ENCODE data around the gene NSUN4. TPM values are rescaled to one million over a fixed set of nuclear protein-coding genes. Genes with fewer than 3 reads are reported as not detected.

NSUN4 gene
- total and polyA plus RNA-seq, 2 donors (not counting 1 experiment from before 2014, with no cell fraction given) = 21.3 to 33.7 TPM

DNA sequence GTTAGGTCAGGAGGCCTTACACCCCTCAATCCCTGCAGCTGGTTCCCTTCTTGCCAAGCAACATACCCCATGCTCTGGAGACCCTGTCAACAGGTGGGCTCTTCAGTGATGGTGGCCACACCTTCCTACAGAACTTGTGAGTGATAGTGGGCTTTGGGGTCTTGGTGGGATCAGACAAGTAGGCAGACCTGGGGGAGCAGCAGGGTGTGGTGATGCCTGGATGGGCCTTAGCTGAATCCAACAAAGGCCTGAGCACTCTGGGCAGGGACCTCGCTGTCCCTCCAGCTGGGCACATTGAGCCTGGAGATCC, 68.4 kb downstream of the NSUN4 start:
- ChIA-PET POLR2A (no interaction called here), CTCF (interaction anchor here (1.4 to 1.5 kb wide), 2 partner anchors 9 to 315 kb away, joined by 3 to 4 read pairs; no protein-coding TSS in a partner anchor)
- H3K27ac ChIP-seq (ENCODE audit: low read length in 2 of 2) = no peak overlapping the region
- TF ChIP-seq EZH2 (IDR thresholded peaks at IDR 0.05; ENCODE audit: borderline replicate concordance, insufficient read depth, low read depth, low read length, poor library complexity, severe bottlenecking) (no peak), CTCF (IDR thresholded peaks at IDR 0.05) (no peak)
- no peaks in the 10 kb centered on the region for H3K27me3 ChIP-seq (replicated peaks in 1 of 4; ENCODE audit: control extremely low read depth in 1 of 4, control insufficient read depth in 3 of 4, insufficient read depth in 4 of 4, low read length in 3 of 4)
- Mint-ChIP-seq H3K9me3 (ENCODE audit: insufficient read depth) (no peaks in the 10 kb centered on the region), H3K27ac (no peak overlapping the region), H3K4me1 (no peaks in the 10 kb centered on the region), H3K4me3 (no peak overlapping the region), H3K27me3 (no peaks in the 10 kb centered on the region)
- H4K20me1 ChIP-seq (ENCODE audit: control insufficient read depth, insufficient read depth, low read length, poor library complexity, severe bottlenecking) = no peaks in the 10 kb centered on the region
- no peak for DNase-seq
- no peak overlapping the region for H3K4me3 ChIP-seq (ENCODE audit: control extremely low read depth in 1 of 5, extremely low read depth in 1 of 5, insufficient read depth in 1 of 5, low read depth in 2 of 5, low read length in 4 of 5)
- ATAC-seq (ENCODE audit: low read depth) = no peak
- no peak overlapping the region for H2AFZ ChIP-seq (ENCODE audit: insufficient read depth, low read depth, low read length, poor library complexity, severe bottlenecking)
- H3K36me3 ChIP-seq (replicated peaks in 1 of 2; ENCODE audit: control extremely low read depth in 1 of 2, control insufficient read depth in 1 of 2, extremely low read depth in 1 of 2, insufficient read depth in 2 of 2, low read length in 1 of 2) = no peaks in the 10 kb centered on the region
- H3K4me1 ChIP-seq (ENCODE audit: control insufficient read depth in 2 of 2, insufficient read depth in 2 of 2, low read length in 2 of 2) = no peaks in the 10 kb centered on the region
- H3K79me2 ChIP-seq (ENCODE audit: control insufficient read depth, insufficient read depth, low read length) = no peaks in the 10 kb centered on the region
- 79% methylated on average over 1 of the region's 1 CpG for WGBS (ENCODE audit: insufficient coverage)
- H3K4me2 ChIP-seq (replicated peaks; ENCODE audit: low read depth, low read length, poor library complexity, severe bottlenecking) = no peak overlapping the region
- no peak overlapping the region for H3K9ac ChIP-seq (ENCODE audit: low read length)
- intact Hi-C loops (cut with micrococcal nuclease) = no loop called here
- H3K9me3 ChIP-seq (ENCODE audit: control extremely low read depth in 1 of 3, control insufficient read depth in 2 of 3, insufficient read depth in 1 of 3, low read length in 2 of 3) = no peaks in the 10 kb centered on the region

DNA sequence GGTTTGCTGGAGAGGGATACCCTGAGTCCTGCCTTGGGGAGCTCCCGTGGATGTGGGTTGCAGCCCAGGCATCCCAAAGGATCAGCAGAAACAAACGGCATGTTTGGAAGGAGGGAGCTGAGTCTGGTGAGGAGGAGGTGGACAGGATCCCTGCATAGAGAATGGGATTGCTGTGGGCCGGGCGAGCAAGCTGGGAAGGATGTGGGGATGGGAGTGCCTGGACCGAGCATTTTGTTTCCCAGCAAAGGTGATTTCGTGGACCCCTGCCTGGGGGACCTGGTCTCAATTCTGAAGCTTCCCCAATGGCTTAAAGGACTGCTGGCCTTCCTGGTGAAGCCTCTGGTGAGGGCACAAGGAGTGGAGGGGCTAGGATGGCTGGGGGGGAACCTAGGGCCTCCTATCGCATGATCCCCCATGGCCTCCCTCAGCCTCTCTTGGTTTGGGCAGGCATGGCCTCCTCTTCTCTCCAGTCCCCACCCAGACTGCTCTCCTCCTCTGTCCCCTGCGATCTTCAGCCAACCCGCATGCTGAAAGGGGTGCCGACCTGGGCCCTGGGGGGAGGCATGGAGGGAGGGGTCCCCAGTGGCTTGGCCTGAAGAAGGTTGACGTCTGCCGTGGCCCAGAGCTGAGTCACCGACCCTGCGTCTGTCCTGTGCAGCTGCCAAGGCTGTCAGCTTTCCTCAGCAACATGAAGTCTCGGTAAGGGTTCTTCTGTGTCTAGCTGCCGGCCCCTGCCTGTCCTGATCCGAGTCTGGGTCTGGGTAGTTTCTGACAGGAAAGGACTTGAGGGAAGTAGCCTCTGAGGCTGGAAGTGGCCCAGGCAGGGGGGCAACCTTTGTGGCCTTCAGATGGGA, 69.8 kb downstream of the NSUN4 start:
- H3K4me3 Mint-ChIP-seq = no peak overlapping the region
- CTCF ChIA-PET = interaction anchor here (1.2 to 1.4 kb wide), 2 partner anchors 9 to 35 kb away, joined by 4 to 5 read pairs; no protein-coding TSS in a partner anchor
- no peaks in the 10 kb centered on the region for H4K20me1 ChIP-seq (ENCODE audit: control insufficient read depth, insufficient read depth, low read length, poor library complexity, severe bottlenecking)
- H3K27ac Mint-ChIP-seq = no peak overlapping the region
- 94% methylated on average over 14 of the region's 17 CpGs for WGBS (ENCODE audit: insufficient coverage)
- H3K27me3 ChIP-seq (replicated peaks in 1 of 4; ENCODE audit: control extremely low read depth in 1 of 4, control insufficient read depth in 3 of 4, insufficient read depth in 4 of 4, low read length in 3 of 4) = no peaks in the 10 kb centered on the region
- H3K4me3 ChIP-seq (ENCODE audit: control extremely low read depth in 1 of 5, extremely low read depth in 1 of 5, insufficient read depth in 1 of 5, low read depth in 2 of 5, low read length in 4 of 5) = no peak overlapping the region
- H3K9me3 ChIP-seq (ENCODE audit: control extremely low read depth in 1 of 3, control insufficient read depth in 2 of 3, insufficient read depth in 1 of 3, low read length in 2 of 3) = no peaks in the 10 kb centered on the region
- no peak for TF ChIP-seq EZH2 (IDR thresholded peaks at IDR 0.05; ENCODE audit: borderline replicate concordance, insufficient read depth, low read depth, low read length, poor library complexity, severe bottlenecking)
- POLR2A ChIA-PET = no interaction called here
- H2AFZ ChIP-seq (ENCODE audit: insufficient read depth, low read depth, low read length, poor library complexity, severe bottlenecking) = no peak overlapping the region
- ATAC-seq (ENCODE audit: low read depth) (no peak), DNase-seq (no peak)
- H3K36me3 ChIP-seq (replicated peaks in 1 of 2; ENCODE audit: control extremely low read depth in 1 of 2, control insufficient read depth in 1 of 2, extremely low read depth in 1 of 2, insufficient read depth in 2 of 2, low read length in 1 of 2) = no peaks in the 10 kb centered on the region
- H3K4me2 ChIP-seq (replicated peaks; ENCODE audit: low read depth, low read length, poor library complexity, severe bottlenecking) = no peak overlapping the region
- no peaks in the 10 kb centered on the region for H3K9me3 Mint-ChIP-seq (ENCODE audit: insufficient read depth)
- H3K4me1 Mint-ChIP-seq = no peaks in the 10 kb centered on the region
- no peaks in the 10 kb centered on the region for H3K4me1 ChIP-seq (ENCODE audit: control insufficient read depth in 2 of 2, insufficient read depth in 2 of 2, low read length in 2 of 2)
- no peak overlapping the region for H3K27ac ChIP-seq (ENCODE audit: low read length in 2 of 2)
- no peaks in the 10 kb centered on the region for H3K79me2 ChIP-seq (ENCODE audit: control insufficient read depth, insufficient read depth, low read length)
- intact Hi-C loops (cut with micrococcal nuclease) = no loop called here
- no peak overlapping the region for H3K9ac ChIP-seq (ENCODE audit: low read length)
- H3K27me3 Mint-ChIP-seq = no peaks in the 10 kb centered on the region

Data from B cell (primary cell).